ENCODE measurements around the gene CHRDL2. TPM values are rescaled to one million over a fixed set of nuclear protein-coding genes. Genes with fewer than 3 reads are reported as not detected.

The CHRDL2 gene
- total RNA-seq, 6 experiments from 2014 or later: 2.9 to 41.4 (median 23.9) TPM

DNA sequence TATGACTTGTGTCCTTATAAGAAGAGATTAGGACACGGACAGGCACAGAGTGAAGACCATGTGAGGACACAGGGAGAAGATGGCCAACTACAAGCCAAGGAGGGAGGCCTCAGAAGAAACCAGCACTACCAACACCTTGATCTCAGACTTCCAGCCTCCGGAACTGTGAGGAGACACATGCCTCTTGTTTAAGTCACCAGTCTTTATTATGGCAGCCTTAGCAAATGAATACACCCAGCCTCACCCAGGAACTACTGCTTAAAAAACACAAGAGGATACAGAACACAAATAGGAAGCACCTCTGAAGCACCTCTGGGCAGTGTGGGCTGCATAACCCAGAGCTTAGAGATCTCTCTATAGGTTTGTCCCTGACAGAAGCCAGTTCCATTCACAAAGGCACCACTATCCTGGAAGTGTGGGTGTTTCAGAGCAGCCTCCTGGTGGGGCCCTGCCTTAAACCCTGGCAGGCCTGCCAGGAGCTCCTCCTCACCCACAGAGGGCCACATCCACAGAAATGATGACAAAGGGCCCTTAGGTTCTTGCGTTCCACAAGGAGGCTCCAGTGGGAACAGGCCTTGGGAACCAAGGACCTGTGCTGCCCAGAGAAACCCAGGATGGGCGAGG lies 58.8 kb downstream of the CHRDL2 start:
- intact Hi-C loops (cut with DNase I): no loop called here
- Histone ChIP-seq H3K36me3 (no peaks in the 10 kb centered on the region), H3K4me3 (no peak overlapping the region), H3K27ac (peak overlapping the region in 1 of 3 donors; percentile 52), H3K9me3 (no peaks in the 10 kb centered on the region), H3K4me1 (peaks cover 0 to 12% (median 4%) of the 10 kb centered on the region in 4 donors), H3K27me3 (no peaks in the 10 kb centered on the region)
- DNase-seq: no peak
- ATAC-seq: peak in 1 of 4 donors; percentile 7
- WGBS (ENCODE audit: insufficient coverage, low coverage, low lambda C conversion rate, missing lambda C conversion rate): 57% methylated on average over 2 of the region's 4 CpGs
- TF ChIP-seq POLR2A (IDR thresholded peaks at IDR 0.05): no peak
- TF ChIP-seq CTCF (IDR thresholded peaks at IDR 0.05): no peak

DNA sequence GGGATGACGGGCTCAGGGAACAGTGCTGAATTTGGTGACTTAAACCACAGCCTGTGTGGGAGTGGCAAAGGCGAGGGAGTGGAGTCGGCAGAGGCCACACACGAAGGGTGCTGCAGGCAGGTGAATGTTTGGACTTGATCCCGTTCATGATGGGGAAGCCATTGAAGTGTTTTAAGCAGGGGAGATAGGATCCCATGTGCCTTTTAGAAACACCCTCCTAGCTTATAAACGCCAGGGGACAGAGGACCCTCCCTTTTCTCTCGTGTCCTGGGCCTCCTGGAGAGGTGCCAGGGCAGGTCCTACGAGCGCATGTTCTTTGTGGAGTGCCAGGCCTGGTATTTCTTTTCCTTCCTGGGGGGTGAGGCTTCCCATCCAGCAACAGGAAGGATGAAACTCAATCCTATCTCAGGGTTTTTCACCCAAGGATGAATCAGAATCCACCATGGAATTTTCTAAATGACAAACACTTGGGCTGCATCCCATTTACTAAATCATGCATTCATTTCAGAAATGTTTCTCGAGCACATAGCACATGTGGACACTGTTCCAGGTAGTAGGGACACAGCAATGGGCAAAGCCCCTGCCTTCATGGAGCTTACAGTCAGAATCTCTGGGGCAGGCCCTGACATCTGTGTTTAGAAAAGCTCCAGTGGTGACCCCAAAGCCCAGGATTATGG lies 59.6 kb downstream of the CHRDL2 start:
- no peaks in the 10 kb centered on the region for H3K27me3 ChIP-seq
- no peak for DNase-seq
- ATAC-seq: no peak
- H3K27ac ChIP-seq: no peak overlapping the region
- intact Hi-C loops (cut with DNase I): no loop called here
- no peaks in the 10 kb centered on the region for H3K9me3 ChIP-seq
- TF ChIP-seq POLR2A (IDR thresholded peaks at IDR 0.05) (no peak), CTCF (IDR thresholded peaks at IDR 0.05) (no peak)
- no peak overlapping the region for H3K4me3 ChIP-seq
- H3K4me1 ChIP-seq: peaks cover 0 to 12% (median 4%) of the 10 kb centered on the region in 4 donors
- no peaks in the 10 kb centered on the region for H3K36me3 ChIP-seq
- 97% methylated on average over 7 of the region's 10 CpGs for WGBS (ENCODE audit: insufficient coverage, low coverage, low lambda C conversion rate, missing lambda C conversion rate)

- intact Hi-C loops (cut with DNase I): no loop called here
- no peak for DNase-seq
- no peaks in the 10 kb centered on the region for H3K36me3 ChIP-seq
- no peaks in the 10 kb centered on the region for H3K27me3 ChIP-seq
- no peaks in the 10 kb centered on the region for H3K9me3 ChIP-seq
- TF ChIP-seq CTCF (IDR thresholded peaks at IDR 0.05) (no peak), POLR2A (IDR thresholded peaks at IDR 0.05) (no peak)
- 89% methylated on average over 4 of the region's 7 CpGs for WGBS (ENCODE audit: insufficient coverage, low coverage, low lambda C conversion rate, missing lambda C conversion rate)
- ATAC-seq: peak in 1 of 4 donors; percentile 17
- H3K4me1 ChIP-seq: peaks cover 0 to 12% (median 4%) of the 10 kb centered on the region in 4 donors
- H3K27ac ChIP-seq: no peak overlapping the region
- H3K4me3 ChIP-seq: no peak overlapping the region
Observed at GRCh38 chr11:74670171-74670570, 61.1 kb downstream of the CHRDL2 start.

- TF ChIP-seq POLR2A (IDR thresholded peaks at IDR 0.05): no peak
- TF ChIP-seq CTCF (IDR thresholded peaks at IDR 0.05): no peak
- H3K27ac ChIP-seq: no peak overlapping the region
- intact Hi-C loops (cut with DNase I): no loop called here
- DNase-seq: no peak
- no peaks in the 10 kb centered on the region for H3K36me3 ChIP-seq
- peaks cover 0 to 12% (median 4%) of the 10 kb centered on the region in 4 donors for H3K4me1 ChIP-seq
- H3K27me3 ChIP-seq: no peaks in the 10 kb centered on the region
- no peaks in the 10 kb centered on the region for H3K9me3 ChIP-seq
- H3K4me3 ChIP-seq: no peak overlapping the region
- no peak for ATAC-seq
- 92% methylated on average over 6 of the region's 17 CpGs for WGBS (ENCODE audit: insufficient coverage, low coverage, low lambda C conversion rate, missing lambda C conversion rate)
Observed at GRCh38 chr11:74669211-74670160, 61.7 kb downstream of the CHRDL2 start.
